Neural cell (in vitro differentiated cells): ENCODE results near the gene ORC1. TPM values are rescaled to one million over a fixed set of nuclear protein-coding genes. Genes with fewer than 3 reads are reported as not detected.

Experiments used
- H2AFZ ChIP-seq: fragments of 200-600, 300-800 bp; sonication (generic), shearing (Covaris generic); 2 replicates; pipeline ENCODE4 v1.6.0; 2014; ENCODE audit warnings: low read depth, mild to moderate bottlenecking, antibody characterized with exemption, low read length, moderate library complexity
- H3F3A ChIP-seq: fragments of 200-600 bp; shearing (Covaris generic); 2 replicates; pipeline ENCODE4 v1.6.1; 2016; ENCODE audit warnings: mild to moderate bottlenecking, moderate library complexity, mixed read lengths, antibody characterized with exemption, low read length; ENCODE audit not compliant: insufficient read depth, poor library complexity, severe bottlenecking
- H3K27ac ChIP-seq: fragments of 200-600, 300-800 bp; sonication (generic), shearing (Covaris generic); 2 replicates; pipeline ENCODE4 v1.5.1; 2014; ENCODE audit warnings: mild to moderate bottlenecking, low read length, moderate library complexity
- H3K27me3 ChIP-seq: fragments of 300-800, 200-600 bp; sonication (generic), shearing (Covaris generic); 2 replicates; pipeline ENCODE4 v1.6.0; 2014; ENCODE audit warnings: mild to moderate bottlenecking, low read depth, low read length, moderate library complexity; ENCODE audit not compliant: insufficient read depth
- H3K36me3 ChIP-seq: fragments of 300-800, 200-600 bp; sonication (generic), shearing (Covaris generic); 2 replicates; pipeline ENCODE4 v1.5.1; 2014; ENCODE audit warnings: mild to moderate bottlenecking, antibody characterized with exemption, low read length, moderate library complexity; ENCODE audit not compliant: insufficient read depth
- H3K4me2 ChIP-seq: fragments of 300-800, 200-600 bp; sonication (generic), shearing (Covaris generic); 2 replicates; pipeline ENCODE4 v1.6.0; 2014; ENCODE audit warnings: mild to moderate bottlenecking, low read length
- H3K4me3 ChIP-seq: fragments of 300-800, 200-600 bp; sonication (generic), shearing (Covaris generic); 2 replicates; pipeline ENCODE4 v1.5.1; 2014; ENCODE audit warnings: mild to moderate bottlenecking, low read length, moderate library complexity
- H3K79me2 ChIP-seq: fragments of 200-600 bp; shearing (Covaris generic); replicated peaks from 2 replicates; pipeline ENCODE4 v1.6.0; 2014; ENCODE audit warnings: mild to moderate bottlenecking, low read length, moderate library complexity; ENCODE audit not compliant: insufficient read depth
- H3K9ac ChIP-seq: fragments of 300-800, 200-600 bp; sonication (generic), shearing (Covaris generic); 2 replicates; pipeline ENCODE4 v1.6.1; 2016; ENCODE audit warnings: mild to moderate bottlenecking, low read length, mixed read lengths
- H3K9me2 ChIP-seq: fragments of 200-600 bp; shearing (Covaris generic); 2 replicates; pipeline ENCODE4 v1.6.1; 2016; ENCODE audit warnings: mild to moderate bottlenecking, low read length, mixed read lengths; ENCODE audit not compliant: insufficient read depth
- H3K9me3 ChIP-seq: fragments of 200-600, 300-800 bp; sonication (generic), shearing (Covaris generic); 2 replicates; pipeline ENCODE4 v1.6.1; 2016; ENCODE audit warnings: mild to moderate bottlenecking, mixed run types, low read length, moderate library complexity, mixed read lengths
- H4K20me1 ChIP-seq: fragments of 200-600 bp; shearing (Covaris generic); 2 replicates; pipeline ENCODE4 v1.6.1; 2016; ENCODE audit warnings: mild to moderate bottlenecking, mixed run types; ENCODE audit not compliant: insufficient read depth
- EP300 ChIP-seq: fragments of 450-650 bp; conservative IDR thresholded peaks from 2 replicates; pipeline ENCODE4 v1.6.1; 2014; ENCODE audit warnings: antibody characterized with exemption, mild to moderate bottlenecking, moderate library complexity; ENCODE audit not compliant: poor library complexity, severe bottlenecking
- EZH2 ChIP-seq: fragments of 200-600, 300-800 bp; shearing (Covaris generic), sonication (generic); IDR thresholded peaks from 2 replicates; pipeline ENCODE4 v1.6.1; 2014; ENCODE audit warnings: antibody characterized with exemption, low read length, borderline replicate concordance, mild to moderate bottlenecking; ENCODE audit not compliant: insufficient read depth, poor library complexity, severe bottlenecking
- MXI1 ChIP-seq: fragments of 450-650 bp; conservative IDR thresholded peaks from 2 replicates; pipeline ENCODE4 v1.6.1; 2014; ENCODE audit warnings: antibody characterized with exemption, mild to moderate bottlenecking; ENCODE audit not compliant: poor library complexity, severe bottlenecking
- POLR2AphosphoS5 ChIP-seq: IDR thresholded peaks from 2 replicates; pipeline ENCODE4 v1.6.1; 2012
- RAD21 ChIP-seq: fragments of 450-650 bp; conservative IDR thresholded peaks from 2 replicates; pipeline ENCODE4 v1.6.1; 2014; ENCODE audit warnings: antibody characterized with exemption, mild to moderate bottlenecking, moderate library complexity
- SMC3 ChIP-seq: fragments of 450-650 bp; conservative IDR thresholded peaks from 2 replicates; pipeline ENCODE4 v1.6.1; 2014; ENCODE audit warnings: antibody characterized with exemption, mild to moderate bottlenecking, moderate library complexity; ENCODE audit not compliant: poor library complexity
- TAF1 ChIP-seq: IDR thresholded peaks from 2 replicates; pipeline ENCODE4 v1.6.1; 2012; ENCODE audit warnings: low read depth
- polyA minus RNA-seq: library from RNA; depleted of rRNA, polyadenylated mRNA; stranded (reverse); fragments of >200 nt; gene quantifications from 2 replicates; pipeline ENCODE4 v1.2.3, GENCODE V29; 2014
- polyA plus RNA-seq: library from polyadenylated mRNA; depleted of rRNA; stranded (reverse); fragments of >200 nt; gene quantifications from 2 replicates; pipeline ENCODE4 v1.2.3, GENCODE V29; 2014
- TF ChIP-seq, protein P1 (sequence below): fragments of 450-650 bp; IDR thresholded peaks from 2 replicates; pipeline ENCODE4 v1.5.1; 2014; ENCODE audit warnings: antibody characterized with exemption, mild to moderate bottlenecking, moderate library complexity; ENCODE audit not compliant: poor library complexity, severe bottlenecking
- TF ChIP-seq, protein P2 (sequence below): IDR thresholded peaks from 2 replicates; pipeline ENCODE4 v1.6.1; 2012; ENCODE audit warnings: borderline replicate concordance

The ORC1 gene
- polyA plus RNA-seq = 0.48 and 0.64 TPM in 2 replicates
- 0.49 and 0.81 TPM in 2 replicates for polyA minus RNA-seq

DNA sequence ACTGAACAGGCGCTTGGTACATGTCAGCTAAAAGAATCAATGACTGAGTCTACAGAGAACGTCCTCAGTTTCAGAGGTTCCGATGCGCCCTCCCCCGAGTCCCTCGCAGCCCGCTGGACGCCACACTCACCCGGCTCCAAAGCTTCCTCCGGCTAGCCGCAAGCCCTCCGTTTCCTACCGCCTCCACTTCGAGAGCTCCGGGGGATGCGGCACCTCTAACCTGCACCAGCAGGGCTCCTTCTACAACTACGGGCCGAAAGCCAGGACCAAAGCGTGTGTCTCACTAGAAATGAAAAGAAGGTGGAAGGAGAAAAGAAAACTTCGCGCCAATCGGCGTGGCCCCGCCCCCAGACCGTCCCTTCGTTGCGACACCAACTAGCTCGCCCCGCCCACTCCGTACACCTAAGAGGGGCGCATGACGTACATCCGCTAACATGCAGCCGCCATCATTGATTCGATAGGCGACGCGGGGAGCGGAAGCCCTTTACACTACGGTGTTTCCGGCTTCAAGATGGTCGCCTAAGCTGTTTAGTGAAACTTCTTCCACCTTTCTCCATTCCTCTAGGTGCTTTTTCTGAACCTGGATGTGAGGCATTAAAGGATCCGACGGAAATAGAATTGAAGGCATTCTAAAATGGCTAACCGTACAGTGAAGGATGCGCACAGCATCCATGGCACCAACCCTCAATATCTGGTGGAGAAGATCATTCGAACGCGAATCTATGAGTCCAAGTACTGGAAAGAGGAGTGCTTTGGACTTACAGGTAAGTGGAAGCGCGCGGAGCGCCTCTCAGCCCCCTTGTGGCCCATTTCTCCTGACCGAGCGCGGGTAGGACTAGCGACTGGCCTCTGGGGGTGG lies at the start of gene ORC1, which contains the start of gene PRPF38A:
Gene ORC1 (minus strand): TSS at position 308 of the 859 bp plus-strand sequence. CDS start 2,200 bp downstream, outside the sequence.
Gene PRPF38A (plus strand): TSS at position 487 of the 859 bp plus-strand sequence. CDS start 148 bp downstream, at position 635.
- H3K27ac ChIP-seq = peak within 1 kb of the TSS; percentile 82
- no peaks in the 10 kb centered on the region for H3F3A ChIP-seq
- H4K20me1 ChIP-seq = no peaks in the 10 kb centered on the region
- TF ChIP-seq TAF1 = peak; percentile 28
- peak; percentile 83 for TF ChIP-seq POLR2AphosphoS5
- TF ChIP-seq, protein P1, sequence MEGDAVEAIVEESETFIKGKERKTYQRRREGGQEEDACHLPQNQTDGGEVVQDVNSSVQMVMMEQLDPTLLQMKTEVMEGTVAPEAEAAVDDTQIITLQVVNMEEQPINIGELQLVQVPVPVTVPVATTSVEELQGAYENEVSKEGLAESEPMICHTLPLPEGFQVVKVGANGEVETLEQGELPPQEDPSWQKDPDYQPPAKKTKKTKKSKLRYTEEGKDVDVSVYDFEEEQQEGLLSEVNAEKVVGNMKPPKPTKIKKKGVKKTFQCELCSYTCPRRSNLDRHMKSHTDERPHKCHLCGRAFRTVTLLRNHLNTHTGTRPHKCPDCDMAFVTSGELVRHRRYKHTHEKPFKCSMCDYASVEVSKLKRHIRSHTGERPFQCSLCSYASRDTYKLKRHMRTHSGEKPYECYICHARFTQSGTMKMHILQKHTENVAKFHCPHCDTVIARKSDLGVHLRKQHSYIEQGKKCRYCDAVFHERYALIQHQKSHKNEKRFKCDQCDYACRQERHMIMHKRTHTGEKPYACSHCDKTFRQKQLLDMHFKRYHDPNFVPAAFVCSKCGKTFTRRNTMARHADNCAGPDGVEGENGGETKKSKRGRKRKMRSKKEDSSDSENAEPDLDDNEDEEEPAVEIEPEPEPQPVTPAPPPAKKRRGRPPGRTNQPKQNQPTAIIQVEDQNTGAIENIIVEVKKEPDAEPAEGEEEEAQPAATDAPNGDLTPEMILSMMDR = peak; percentile 70
- peak; percentile 69 for TF ChIP-seq SMC3
- peak; percentile 99 for TF ChIP-seq MXI1
- TF ChIP-seq EP300 = peak; percentile 31
- peak; percentile 60 for TF ChIP-seq RAD21
- TF ChIP-seq, protein P2, sequence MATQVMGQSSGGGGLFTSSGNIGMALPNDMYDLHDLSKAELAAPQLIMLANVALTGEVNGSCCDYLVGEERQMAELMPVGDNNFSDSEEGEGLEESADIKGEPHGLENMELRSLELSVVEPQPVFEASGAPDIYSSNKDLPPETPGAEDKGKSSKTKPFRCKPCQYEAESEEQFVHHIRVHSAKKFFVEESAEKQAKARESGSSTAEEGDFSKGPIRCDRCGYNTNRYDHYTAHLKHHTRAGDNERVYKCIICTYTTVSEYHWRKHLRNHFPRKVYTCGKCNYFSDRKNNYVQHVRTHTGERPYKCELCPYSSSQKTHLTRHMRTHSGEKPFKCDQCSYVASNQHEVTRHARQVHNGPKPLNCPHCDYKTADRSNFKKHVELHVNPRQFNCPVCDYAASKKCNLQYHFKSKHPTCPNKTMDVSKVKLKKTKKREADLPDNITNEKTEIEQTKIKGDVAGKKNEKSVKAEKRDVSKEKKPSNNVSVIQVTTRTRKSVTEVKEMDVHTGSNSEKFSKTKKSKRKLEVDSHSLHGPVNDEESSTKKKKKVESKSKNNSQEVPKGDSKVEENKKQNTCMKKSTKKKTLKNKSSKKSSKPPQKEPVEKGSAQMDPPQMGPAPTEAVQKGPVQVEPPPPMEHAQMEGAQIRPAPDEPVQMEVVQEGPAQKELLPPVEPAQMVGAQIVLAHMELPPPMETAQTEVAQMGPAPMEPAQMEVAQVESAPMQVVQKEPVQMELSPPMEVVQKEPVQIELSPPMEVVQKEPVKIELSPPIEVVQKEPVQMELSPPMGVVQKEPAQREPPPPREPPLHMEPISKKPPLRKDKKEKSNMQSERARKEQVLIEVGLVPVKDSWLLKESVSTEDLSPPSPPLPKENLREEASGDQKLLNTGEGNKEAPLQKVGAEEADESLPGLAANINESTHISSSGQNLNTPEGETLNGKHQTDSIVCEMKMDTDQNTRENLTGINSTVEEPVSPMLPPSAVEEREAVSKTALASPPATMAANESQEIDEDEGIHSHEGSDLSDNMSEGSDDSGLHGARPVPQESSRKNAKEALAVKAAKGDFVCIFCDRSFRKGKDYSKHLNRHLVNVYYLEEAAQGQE = no peak
- no peak for TF ChIP-seq EZH2
- peak within 1 kb of the TSS; percentile 77 for H3K4me2 ChIP-seq
- no peaks in the 10 kb centered on the region for H3K9me2 ChIP-seq
- H2AFZ ChIP-seq = peak within 1 kb of the TSS; percentile 58
- no peaks in the 10 kb centered on the region for H3K9me3 ChIP-seq
- H3K9ac ChIP-seq = peak within 1 kb of the TSS; percentile 76
- H3K79me2 ChIP-seq = peaks cover 32% of the 10 kb centered on the region
- no peaks in the 10 kb centered on the region for H3K36me3 ChIP-seq
- no peaks in the 10 kb centered on the region for H3K27me3 ChIP-seq
- H3K4me3 ChIP-seq = peak within 1 kb of the TSS; percentile 73

DNA sequence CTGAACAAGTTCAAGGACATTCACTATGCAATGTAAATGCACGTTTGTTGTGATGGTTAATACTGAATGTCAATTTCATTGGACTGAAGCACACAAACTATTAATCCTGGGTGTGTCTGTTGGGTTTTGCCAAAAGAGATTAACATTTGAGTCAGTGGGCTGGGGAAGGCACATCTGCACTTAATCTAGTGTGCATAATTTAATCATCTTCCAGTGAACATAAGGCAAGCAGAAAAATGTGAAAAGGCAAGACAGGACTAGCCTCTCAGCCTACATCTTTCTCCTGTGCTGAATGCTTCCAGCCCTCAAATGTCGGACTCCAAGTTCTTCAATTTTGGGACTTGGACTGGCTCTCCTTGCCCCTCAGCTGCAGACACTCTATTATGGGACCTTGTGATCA lies 40.2 kb upstream of the ORC1 start:
- no peaks in the 10 kb centered on the region for H3F3A ChIP-seq
- no peaks in the 10 kb centered on the region for H4K20me1 ChIP-seq
- H3K79me2 ChIP-seq = no peaks in the 10 kb centered on the region
- no peak for TF ChIP-seq TAF1
- TF ChIP-seq, protein P1 = no peak
- TF ChIP-seq POLR2AphosphoS5 = no peak
- TF ChIP-seq SMC3 = no peak
- TF ChIP-seq, protein P2 = no peak
- no peak for TF ChIP-seq RAD21
- TF ChIP-seq MXI1 = no peak
- no peak for TF ChIP-seq EP300
- no peak for TF ChIP-seq EZH2
- no peak overlapping the region for H3K4me3 ChIP-seq
- no peak overlapping the region for H3K4me2 ChIP-seq
- H3K27ac ChIP-seq = no peak overlapping the region
- peaks cover 5% of the 10 kb centered on the region for H3K36me3 ChIP-seq
- no peaks in the 10 kb centered on the region for H3K27me3 ChIP-seq
- H3K9me3 ChIP-seq = no peaks in the 10 kb centered on the region
- no peak overlapping the region for H2AFZ ChIP-seq
- H3K9ac ChIP-seq = no peak overlapping the region
- H3K9me2 ChIP-seq = no peaks in the 10 kb centered on the region
